22Rv1 (cell line): ENCODE measurements around the gene DLG3.

ENCODE experiments used
- CTCF ChIP-seq: fragments of 450-650 bp; IDR thresholded peaks from 2 replicates; pipeline ENCODE4 v1.5.1; 2017; ENCODE audit warnings: mild to moderate bottlenecking
- ZFX ChIP-seq: fragments of 450-650 bp; IDR thresholded peaks from 2 replicates; pipeline ENCODE4 v1.6.1; 2017; ENCODE audit warnings: antibody characterized with exemption, borderline replicate concordance

GRCh38 chrX:70442224-70442623, 2.4 kb upstream of the DLG3 start:
- no peak for TF ChIP-seq CTCF
- TF ChIP-seq ZFX: no peak
